KBM-7 (cell line): ENCODE data around the gene ACOT13.
"Not testable (repeated sequence)": the region's sequence is repeated elsewhere in the genome, so short reads cannot be mapped to it uniquely, and the experiment has no call there.

Experiments used
- DNase-seq: peaks from one replicate; pipeline ENCODE4 v3.0.0-alpha.2; 2015
- in situ Hi-C: fragments of 300-500 bp; cut with MboI; formaldehyde crosslinking; loops from 2 replicates; pipeline ENCODE4 v1.14.3; 2020; ENCODE audit warnings: low sequenced_read_pairs, low pct_unique_long_range_greater_than_20kb, mixed read lengths

ACOT13 gene

GRCh38 chr6:24686946-24687345, 20.1 kb downstream of the ACOT13 start:
- no peak for DNase-seq
- in situ Hi-C loops = no loop called here

GRCh38 chr6:24689964-24690363, 23.1 kb downstream of the ACOT13 start:
- in situ Hi-C loops = no loop called here
- no peak for DNase-seq

- in situ Hi-C loops = no loop called here
- no peak for DNase-seq
These were observed 23.7 kb downstream of the ACOT13 start for GRCh38 chr6:24690593-24690992.

GRCh38 chr6:24691550-24691949, 24.7 kb downstream of the ACOT13 start:
- in situ Hi-C loops = no loop called here
- DNase-seq = no peak

- in situ Hi-C loops = no loop called here
These were observed 25.1 kb downstream of the ACOT13 start for GRCh38 chr6:24692003-24692402.

GRCh38 chr6:24692415-24692814, 25.5 kb downstream of the ACOT13 start:
- in situ Hi-C loops = no loop called here

More at GRCh38 chr6:24692003-24692402, 25.1 kb downstream of the ACOT13 start:
- DNase-seq = no peak

GRCh38 chr6:24692848-24693592, 26.1 kb downstream of the ACOT13 start:
- no peak for DNase-seq
- in situ Hi-C loops = no loop called here

More at GRCh38 chr6:24692415-24692814, 25.5 kb downstream of the ACOT13 start:
- no peak for DNase-seq

GRCh38 chr6:24694198-24694597, 27.3 kb downstream of the ACOT13 start:
- in situ Hi-C loops = no loop called here
- no peak for DNase-seq

- peak; percentile 66 for DNase-seq
- in situ Hi-C loops = not testable (repeated sequence)
These were observed 28.8 kb downstream of the ACOT13 start for GRCh38 chr6:24695635-24696034.

GRCh38 chr6:24696097-24696496, 29.2 kb downstream of the ACOT13 start:
- in situ Hi-C loops = no loop called here

GRCh38 chr6:24699521-24700359, 32.9 kb downstream of the ACOT13 start:
- in situ Hi-C loops = no loop called here

More at GRCh38 chr6:24696097-24696496, 29.2 kb downstream of the ACOT13 start:
- no peak for DNase-seq

GRCh38 chr6:24702720-24703282, 35.9 kb downstream of the ACOT13 start:
- DNase-seq = no peak
- in situ Hi-C loops = no loop called here

More at GRCh38 chr6:24699521-24700359, 32.9 kb downstream of the ACOT13 start:
- DNase-seq = no peak

- in situ Hi-C loops = no loop called here
- DNase-seq = no peak
These were observed 37.6 kb downstream of the ACOT13 start for GRCh38 chr6:24704468-24704867.

- no peak for DNase-seq
- in situ Hi-C loops = no loop called here
These were observed 41.7 kb downstream of the ACOT13 start for GRCh38 chr6:24708612-24709011.

- DNase-seq = no peak
- in situ Hi-C loops = no loop called here
These were observed 42.3 kb downstream of the ACOT13 start for GRCh38 chr6:24709014-24709711.

GRCh38 chr6:24710519-24711303, 43.8 kb downstream of the ACOT13 start:
- in situ Hi-C loops = no loop called here
- DNase-seq = no peak

- in situ Hi-C loops, DNase-seq: not testable (repeated sequence)
These were observed 49.8 kb downstream of the ACOT13 start for GRCh38 chr6:24716602-24717148.

GRCh38 chr6:24718449-24719124, 51.7 kb downstream of the ACOT13 start:
- DNase-seq = peak; percentile 25
- in situ Hi-C loops = no loop called here
